ENCODE measurements around the gene CNGA3.
A peak's percentile ranks its signal among the peaks of the same experiment; 100 is the strongest.
"Not testable (repeated sequence)": the region's sequence is repeated elsewhere in the genome, so short reads cannot be mapped to it uniquely, and the experiment has no call there.

The CNGA3 gene

GRCh38 chr2:98408155-98408554, 61.9 kb downstream of the CNGA3 start:
- Histone ChIP-seq H3K27ac (no peak overlapping the region), H3K36me3 (replicated peaks) (no peaks in the 10 kb centered on the region), H3K4me3 (ENCODE audit: low read depth, low read length) (no peak overlapping the region), H3K27me3 (replicated peaks) (no peaks in the 10 kb centered on the region)
- in situ Hi-C loops (cut with HindIII; ENCODE audit: low pct_ligation_motif_present, low sequenced_read_pairs) = no loop called here
- TF ChIP-seq CTCF (IDR thresholded peaks at IDR 0.05; ENCODE audit: low read depth, low read length, missing control alignments) = no peak
- DNase-seq = no peak

DNA sequence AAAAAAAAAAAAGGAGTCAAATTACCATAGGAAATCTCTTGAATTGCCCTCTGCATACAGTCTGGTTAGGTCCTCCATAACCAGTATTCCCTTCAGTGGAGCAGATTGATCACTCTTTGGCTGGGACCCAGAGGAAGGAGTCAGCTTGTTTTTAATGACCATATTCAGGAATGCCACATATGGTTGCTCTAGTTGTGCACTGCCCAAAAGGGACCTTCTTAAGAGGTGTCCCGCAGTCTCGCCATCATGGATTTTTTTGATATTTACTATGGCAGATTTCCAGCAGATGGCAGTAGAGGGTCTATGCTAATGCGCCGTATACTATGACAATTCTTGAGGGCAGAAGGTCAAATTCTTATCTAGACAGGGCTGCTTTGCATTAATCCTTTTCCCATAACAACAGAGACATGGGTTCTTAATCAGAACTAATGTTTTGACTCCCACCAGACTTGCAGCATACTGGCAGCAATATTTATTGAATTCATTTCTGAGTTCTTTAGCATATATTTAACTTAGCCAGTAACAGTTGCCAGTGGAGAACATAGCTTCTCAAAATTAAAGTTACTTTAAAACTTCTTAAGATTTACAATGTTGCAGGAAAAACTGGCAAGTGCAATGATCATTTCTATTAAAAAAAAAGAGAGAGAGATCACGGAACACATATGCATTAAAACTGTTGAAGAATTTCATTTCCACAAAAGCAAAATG, 66.6 kb downstream of the CNGA3 start:
- H3K27me3 ChIP-seq (replicated peaks) = no peaks in the 10 kb centered on the region
- in situ Hi-C loops (cut with HindIII; ENCODE audit: low pct_ligation_motif_present, low sequenced_read_pairs) = no loop called here
- H3K27ac ChIP-seq = no peak overlapping the region
- DNase-seq = peak; percentile 61
- no peaks in the 10 kb centered on the region for H3K36me3 ChIP-seq (replicated peaks)
- peak; percentile 81 for TF ChIP-seq CTCF (IDR thresholded peaks at IDR 0.05; ENCODE audit: low read depth, low read length, missing control alignments)
- H3K4me3 ChIP-seq (ENCODE audit: low read depth, low read length) = no peak overlapping the region

GRCh38 chr2:98414246-98414645, 68.0 kb downstream of the CNGA3 start:
- in situ Hi-C loops (cut with HindIII; ENCODE audit: low pct_ligation_motif_present, low sequenced_read_pairs); H3K27ac ChIP-seq: not testable (repeated sequence)

DNA sequence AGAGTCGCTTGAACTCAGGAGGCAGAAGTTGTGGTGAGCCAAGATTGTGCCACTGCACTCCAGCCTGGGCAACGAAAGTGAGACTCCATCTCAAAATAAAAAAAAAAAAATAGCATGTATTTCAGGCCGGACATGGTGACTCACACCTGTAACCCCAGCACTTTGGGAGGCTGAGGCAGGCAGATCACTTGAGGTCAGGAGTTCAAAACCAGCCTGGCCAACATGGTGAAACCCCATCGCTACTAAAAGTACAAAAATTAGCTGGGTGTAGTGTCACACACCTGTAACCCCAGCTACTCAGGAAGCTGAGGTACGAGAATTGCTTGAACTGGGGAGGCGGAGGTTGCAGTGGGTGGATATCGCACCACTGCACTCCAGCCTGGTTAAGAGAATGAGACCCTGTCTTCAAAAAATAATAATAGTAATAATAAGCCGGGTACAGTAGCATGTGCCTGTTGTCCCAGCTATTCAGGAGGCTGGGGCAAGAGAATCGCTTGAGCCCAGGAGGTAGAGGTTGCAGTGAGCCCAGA, 69.5 kb downstream of the CNGA3 start:
- H3K27me3 ChIP-seq (replicated peaks); DNase-seq; in situ Hi-C loops (cut with HindIII; ENCODE audit: low pct_ligation_motif_present, low sequenced_read_pairs); H3K36me3 ChIP-seq (replicated peaks); H3K4me3 ChIP-seq (ENCODE audit: low read depth, low read length); H3K27ac ChIP-seq: not testable (repeated sequence)

More at GRCh38 chr2:98414246-98414645, 68.0 kb downstream of the CNGA3 start:
- not testable (repeated sequence) for DNase-seq; H3K27me3 ChIP-seq (replicated peaks); H3K36me3 ChIP-seq (replicated peaks); H3K4me3 ChIP-seq (ENCODE audit: low read depth, low read length)

GRCh38 chr2:98416383-98417159, 70.3 kb downstream of the CNGA3 start:
- DNase-seq = no peak
- TF ChIP-seq CTCF (IDR thresholded peaks at IDR 0.05; ENCODE audit: low read depth, low read length, missing control alignments) = no peak
- Histone ChIP-seq H3K27ac (no peak overlapping the region), H3K27me3 (replicated peaks) (no peaks in the 10 kb centered on the region), H3K36me3 (replicated peaks) (no peaks in the 10 kb centered on the region), H3K4me3 (ENCODE audit: low read depth, low read length) (no peak overlapping the region)
- in situ Hi-C loops (cut with HindIII; ENCODE audit: low pct_ligation_motif_present, low sequenced_read_pairs) = no loop called here

- no peak for DNase-seq
- no peak for TF ChIP-seq CTCF (IDR thresholded peaks at IDR 0.05; ENCODE audit: low read depth, low read length, missing control alignments)
- no peak overlapping the region for H3K4me3 ChIP-seq (ENCODE audit: low read depth, low read length)
- H3K27ac ChIP-seq = no peak overlapping the region
- no peaks in the 10 kb centered on the region for H3K36me3 ChIP-seq (replicated peaks)
- in situ Hi-C loops (cut with HindIII; ENCODE audit: low pct_ligation_motif_present, low sequenced_read_pairs) = no loop called here
- no peaks in the 10 kb centered on the region for H3K27me3 ChIP-seq (replicated peaks)
Observed at GRCh38 chr2:98419544-98419943, 73.3 kb downstream of the CNGA3 start.
